Measurements from ENCODE around the gene ZNF333.
"Not testable (repeated sequence)": the region's sequence is repeated elsewhere in the genome, so short reads cannot be mapped to it uniquely, and the experiment has no call there.

The ZNF333 gene

DNA sequence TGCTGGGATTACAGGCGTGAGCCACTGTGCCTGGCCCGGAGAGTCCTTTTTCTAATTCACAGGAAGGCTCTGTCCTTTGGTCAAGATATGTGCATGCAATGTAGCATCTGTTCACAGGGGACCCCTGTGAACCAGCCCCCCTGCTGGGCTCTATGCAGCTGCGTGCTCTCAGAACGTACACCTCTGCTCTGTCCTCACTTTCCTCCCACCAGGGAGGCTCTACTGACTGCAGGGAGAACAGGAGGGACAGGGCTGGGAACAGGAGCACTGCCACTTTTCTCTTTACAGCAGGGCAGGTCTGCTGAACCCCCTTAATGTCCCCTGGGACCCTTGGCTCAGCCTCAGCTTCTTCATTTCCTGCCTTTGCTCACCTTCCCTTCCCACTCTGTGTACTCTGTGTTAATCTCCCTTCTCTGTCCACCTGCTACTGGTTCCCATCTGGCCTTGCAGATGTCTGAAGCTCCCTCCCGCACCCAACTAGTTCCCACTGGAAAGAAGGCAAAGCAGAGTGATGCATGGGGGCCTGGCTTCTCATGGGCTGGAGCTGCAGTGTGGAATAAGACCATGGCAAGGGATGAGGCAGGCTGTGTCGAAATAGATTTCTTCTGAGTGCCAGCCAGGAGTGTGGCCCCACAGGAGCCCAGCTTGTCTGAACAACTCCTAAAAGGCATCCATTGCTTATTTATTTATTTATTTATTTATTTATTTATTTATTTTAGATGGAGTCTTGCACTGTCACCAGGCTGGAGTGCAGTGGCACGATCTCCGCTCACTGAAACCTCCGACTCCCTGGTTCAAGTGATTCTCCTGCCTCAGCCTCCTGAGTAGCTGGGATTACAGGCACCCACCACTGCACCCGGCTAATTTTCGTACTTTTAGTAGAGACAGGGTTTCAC lies 81.3 kb downstream of the ZNF333 start:
- no peak for DNase-seq

DNA sequence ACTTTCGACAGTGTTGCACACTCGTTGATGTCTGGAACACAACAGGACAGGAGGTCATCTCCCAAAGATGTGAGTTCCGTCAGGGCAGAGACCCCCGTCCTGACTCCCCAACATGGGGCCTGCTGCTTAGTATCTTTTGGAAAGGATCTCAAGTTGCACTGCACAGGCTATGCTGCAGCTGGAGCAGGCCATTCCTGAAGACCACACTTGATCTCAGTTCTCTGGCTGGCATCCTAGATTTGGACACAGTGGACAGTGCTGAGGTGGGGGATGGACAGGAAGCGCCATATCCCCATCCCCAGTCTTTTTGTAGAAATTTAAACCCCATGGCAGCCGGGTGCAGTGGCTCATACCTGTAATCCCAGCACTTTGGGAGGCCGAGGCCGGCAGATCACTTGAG lies 82.6 kb downstream of the ZNF333 start:
- no peak for DNase-seq

DNA sequence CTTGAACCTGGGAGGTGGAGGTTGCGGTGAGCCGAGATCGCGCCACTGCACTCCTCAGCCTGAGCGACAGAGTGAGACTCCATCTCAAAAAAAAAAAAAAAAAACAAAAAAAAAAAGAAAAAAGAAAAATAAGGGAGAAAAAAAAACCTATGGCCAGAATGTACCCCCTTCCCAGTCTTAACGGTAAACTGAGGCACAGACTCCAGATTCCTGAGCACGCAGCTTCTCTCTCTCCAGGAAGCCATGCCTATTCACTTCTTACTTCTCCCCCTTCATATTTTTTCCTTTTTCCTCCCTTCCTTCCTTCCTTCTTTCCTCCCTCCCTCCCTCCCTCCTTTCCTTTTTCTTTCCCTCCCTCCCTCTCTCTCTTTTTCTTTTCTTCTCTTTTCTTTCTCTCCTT lies 83.1 kb downstream of the ZNF333 start:
- DNase-seq: no peak

GRCh38 chr19:14773722-14774121 lies 83.9 kb downstream of the ZNF333 start:
- DNase-seq: not testable (repeated sequence)

GRCh38 chr19:14774373-14774772 lies 84.5 kb downstream of the ZNF333 start:
- DNase-seq: no peak

GRCh38 chr19:14775326-14775725 lies 85.5 kb downstream of the ZNF333 start:
- not testable (repeated sequence) for DNase-seq

- no peak for DNase-seq
Observed at GRCh38 chr19:14775869-14776586, 86.2 kb downstream of the ZNF333 start.

DNA sequence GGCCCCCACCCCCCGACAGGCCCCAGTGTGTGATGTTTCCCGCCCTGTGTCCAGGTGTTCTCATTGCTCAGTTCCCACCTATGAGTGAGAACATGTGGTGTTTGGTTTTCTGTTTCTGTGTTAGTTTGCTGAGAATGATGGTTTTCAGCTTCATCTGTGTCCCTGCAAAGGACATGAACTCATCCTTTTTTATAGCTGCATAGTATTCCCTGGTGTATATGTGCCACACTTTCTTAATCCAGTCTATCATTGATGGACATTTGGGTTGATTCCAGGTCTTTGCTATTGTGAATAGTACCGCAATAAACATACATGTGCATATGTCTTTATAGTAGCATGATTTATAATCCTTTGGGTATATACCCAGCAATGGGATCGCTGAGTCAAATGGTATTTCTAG lies 87.8 kb downstream of the ZNF333 start:
- DNase-seq: not testable (repeated sequence)

GRCh38 chr19:14778110-14778845 lies 88.4 kb downstream of the ZNF333 start, which contains the start of gene ADGRE2:
TSS of gene ADGRE2 (minus strand) at chr19:14778560. CDS start at chr19:14776756, 1,804 bp downstream.
- DNase-seq: not testable (repeated sequence)

- DNase-seq: no peak
Observed at GRCh38 chr19:14779151-14779550, 89.3 kb downstream of the ZNF333 start.

DNA sequence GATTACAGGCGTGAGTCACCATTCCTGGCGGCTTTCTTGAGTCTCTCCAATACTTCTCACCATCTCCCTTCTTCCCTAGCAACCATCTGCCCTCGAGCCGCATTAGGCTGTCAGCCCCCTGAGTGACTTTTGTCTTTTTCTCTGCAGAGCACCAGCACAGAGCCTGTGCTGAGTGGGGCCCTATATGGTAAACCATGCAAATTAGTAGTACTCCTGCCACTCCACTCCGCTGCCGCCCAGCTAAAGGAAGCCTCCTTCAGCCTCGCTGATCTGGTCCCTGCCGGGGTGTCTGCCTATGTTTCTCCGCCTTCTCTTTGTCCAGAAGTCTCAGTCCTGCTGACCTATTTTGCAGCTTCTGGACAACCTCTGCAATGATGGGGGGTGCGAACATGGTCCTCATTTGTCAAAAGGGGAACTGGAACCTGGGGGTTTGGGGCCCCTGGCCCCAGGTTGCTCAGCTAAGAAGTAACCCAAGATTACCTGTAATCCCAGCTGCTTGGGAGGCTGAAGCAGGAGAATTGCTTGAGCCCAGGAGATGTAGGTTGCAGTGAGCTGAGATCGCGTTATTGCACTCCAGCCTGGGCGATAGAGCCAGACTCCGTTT lies 90.9 kb downstream of the ZNF333 start:
- DNase-seq: not testable (repeated sequence)

GRCh38 chr19:14781713-14782536 lies 92.1 kb downstream of the ZNF333 start:
- not testable (repeated sequence) for DNase-seq

DNA sequence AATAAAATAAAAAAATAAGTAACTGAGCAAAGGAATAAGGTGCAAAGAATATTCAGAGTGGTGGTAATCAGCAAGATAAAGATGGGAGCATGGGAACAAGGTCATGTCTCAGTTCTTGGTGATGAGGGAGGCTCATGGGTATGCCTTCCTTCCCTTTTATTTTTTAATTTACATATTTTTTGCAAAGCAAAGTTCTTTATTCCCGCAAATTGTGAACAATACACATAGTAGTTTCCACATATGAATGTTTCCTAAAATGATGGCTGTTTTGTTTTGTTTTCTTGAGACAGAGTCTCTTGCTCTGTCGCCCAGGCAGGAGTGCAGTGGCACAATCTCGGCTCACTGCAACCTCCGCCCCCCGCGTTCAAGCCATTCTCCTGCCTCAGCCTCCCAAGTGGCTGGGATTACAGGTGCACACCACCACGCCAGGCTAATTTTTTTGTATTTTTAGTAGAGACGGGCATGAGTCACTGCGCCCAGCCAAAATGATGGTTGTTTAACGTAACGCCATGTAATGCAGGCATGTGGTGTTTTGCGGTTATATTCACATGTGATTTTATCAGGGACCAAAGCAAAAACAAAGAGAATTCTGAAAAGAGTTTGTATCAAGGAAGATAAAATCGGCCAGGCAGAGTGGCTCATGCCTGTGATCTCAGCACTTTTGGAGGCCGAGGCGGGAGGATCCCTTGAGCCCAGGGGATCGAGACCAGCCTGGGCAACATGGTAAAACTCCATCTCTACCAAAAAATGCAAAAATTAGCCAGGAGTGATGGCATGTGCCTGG lies 93.0 kb downstream of the ZNF333 start:
- DNase-seq: no peak

All from DMS 273 treated with DMSO at 0.1 percent for 48 hours (cell line).